NCI-H1417 (cell line): ENCODE measurements around the gene POU3F1.

Experiments used
- DNase-seq, 3 experiments: peaks; one replicate each; lab custom pipeline; 2025; lab: John Stamatoyannopoulos, UW

Gene POU3F1

GRCh38 chr1:38028105-38028591, 18.4 kb downstream of the POU3F1 start:
- DNase-seq, result peak in 2 of 3 experiments; percentile 34 to 53

DNA sequence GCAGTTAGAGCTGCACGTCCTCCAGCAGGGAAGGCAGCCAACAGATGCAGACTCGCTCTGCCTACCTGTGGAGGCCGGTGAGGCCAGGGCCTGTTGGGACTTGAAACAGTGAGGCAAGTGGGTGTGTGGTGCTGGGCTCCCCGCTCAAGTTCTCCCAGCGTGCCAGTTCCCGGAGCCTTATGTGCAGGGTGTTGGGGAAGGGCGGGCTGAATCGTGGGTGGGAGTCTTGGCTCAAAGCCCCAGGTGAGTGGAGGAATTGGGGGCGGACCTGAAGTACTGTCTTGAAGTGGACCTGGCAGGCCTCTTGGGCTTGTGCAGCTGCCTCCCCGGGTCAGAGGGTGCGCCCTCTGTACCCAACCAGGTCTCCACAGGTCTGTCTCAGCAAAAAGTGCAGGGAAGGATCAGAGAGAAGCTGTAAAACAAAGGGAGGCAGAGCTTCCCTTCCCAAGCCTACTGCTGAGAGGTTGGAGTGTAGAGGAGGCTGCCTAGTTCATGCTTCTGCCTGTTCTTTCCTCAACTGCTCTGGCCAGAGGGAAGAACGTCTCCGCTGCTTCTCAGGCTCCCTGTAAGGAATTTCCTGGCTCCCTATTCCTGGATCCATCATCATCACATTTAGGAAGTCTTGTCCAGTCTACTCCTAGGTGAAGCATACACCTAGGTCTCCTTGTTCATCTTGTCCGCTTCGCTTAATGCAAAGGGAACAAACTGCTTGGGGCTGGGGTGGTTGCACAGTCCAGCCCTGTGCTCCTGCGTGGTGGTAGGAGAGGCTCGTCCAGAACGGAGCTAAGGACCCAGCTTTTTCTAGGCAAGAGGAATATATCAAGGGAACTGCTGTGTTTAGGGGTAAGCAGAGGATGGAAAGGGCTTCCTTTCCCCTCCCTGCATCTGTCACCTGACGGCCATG, 19.1 kb downstream of the POU3F1 start:
- DNase-seq, result no peak

GRCh38 chr1:38026592-38027200, 19.9 kb downstream of the POU3F1 start:
- DNase-seq, result peak; percentile 44 to 66 (median 47)

DNA sequence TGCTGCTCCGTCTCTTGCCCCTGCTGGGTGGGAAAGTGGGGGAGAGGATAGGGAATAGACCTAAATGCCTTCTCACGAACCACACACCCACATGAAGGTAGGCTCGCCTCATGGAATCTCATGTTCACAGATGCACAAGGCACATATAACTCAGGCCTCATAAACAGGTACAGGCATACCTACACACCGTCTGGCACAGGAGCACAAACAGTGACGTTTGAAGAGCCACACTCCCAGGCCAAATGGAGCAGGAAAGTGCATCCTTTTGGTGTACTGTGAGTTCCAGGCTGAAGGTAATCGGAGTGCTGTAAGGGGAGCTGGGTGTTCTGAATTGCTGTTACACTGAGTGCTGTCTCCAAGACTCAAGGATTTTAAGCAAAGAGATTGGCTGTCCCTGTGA, 20.9 kb downstream of the POU3F1 start:
- no peak for DNase-seq

DNA sequence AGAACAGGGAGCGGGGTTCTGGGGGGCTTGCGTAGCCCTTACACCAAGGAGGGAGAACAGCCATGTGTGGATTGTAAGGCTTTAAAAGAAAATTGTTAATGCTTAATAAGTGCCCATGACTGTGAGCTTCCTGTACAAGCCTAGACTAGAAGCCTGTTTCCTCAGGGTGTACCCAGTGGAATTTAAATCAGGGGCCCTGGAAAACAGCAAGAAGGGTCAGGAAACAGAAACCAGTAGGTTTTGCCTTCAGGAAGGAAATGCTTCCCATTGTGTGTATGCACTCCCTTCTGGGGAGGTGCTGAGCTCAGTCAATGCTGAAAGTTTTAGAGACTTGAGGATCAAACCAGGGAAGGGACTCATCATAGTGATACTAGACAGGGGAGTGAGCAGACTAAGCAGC, 21.4 kb downstream of the POU3F1 start:
- DNase-seq, result no peak

DNA sequence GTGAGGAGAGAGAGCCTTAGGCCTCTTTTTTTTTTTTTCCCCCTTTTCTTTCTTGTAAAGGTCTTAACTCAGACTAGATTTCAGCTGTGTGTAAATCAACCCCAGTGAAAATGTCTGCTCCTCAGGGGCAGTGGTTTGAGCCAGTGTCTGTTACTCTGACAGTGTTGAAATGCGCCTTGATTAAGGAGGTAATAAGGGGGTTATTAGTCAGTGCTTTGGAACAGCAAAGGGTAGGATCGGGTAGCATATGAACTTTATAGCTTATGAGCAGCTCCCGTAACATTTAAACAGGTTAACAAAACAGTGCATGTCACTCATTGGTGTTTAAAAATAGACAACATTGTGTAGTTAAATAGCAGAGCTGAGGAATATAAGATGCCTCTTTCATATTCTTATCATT, 23.8 kb downstream of the POU3F1 start:
- DNase-seq, result no peak

DNA sequence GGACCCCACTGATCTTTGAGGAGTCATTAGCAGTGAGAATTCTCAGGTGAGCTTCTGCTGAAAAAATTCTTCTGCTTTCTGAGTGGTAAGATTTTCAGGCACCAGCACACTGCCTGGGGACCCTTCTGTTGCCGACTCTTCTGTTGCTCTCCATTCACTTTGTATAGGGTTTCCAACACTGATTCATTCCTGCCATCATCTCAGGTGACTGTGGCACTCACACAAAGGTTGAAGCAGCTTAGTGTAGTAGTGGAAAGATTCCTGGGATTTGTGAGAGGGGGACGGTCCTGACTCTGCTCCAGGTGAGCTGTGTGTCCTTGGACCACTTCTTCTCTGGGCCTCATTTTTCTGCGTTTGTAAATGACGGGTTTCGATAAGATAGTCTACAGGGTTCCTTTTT, 24.6 kb downstream of the POU3F1 start:
- DNase-seq, result no peak

GRCh38 chr1:38020396-38020795, 26.2 kb downstream of the POU3F1 start:
- peak in 1 of 3 experiments; percentile 12 for DNase-seq

DNA sequence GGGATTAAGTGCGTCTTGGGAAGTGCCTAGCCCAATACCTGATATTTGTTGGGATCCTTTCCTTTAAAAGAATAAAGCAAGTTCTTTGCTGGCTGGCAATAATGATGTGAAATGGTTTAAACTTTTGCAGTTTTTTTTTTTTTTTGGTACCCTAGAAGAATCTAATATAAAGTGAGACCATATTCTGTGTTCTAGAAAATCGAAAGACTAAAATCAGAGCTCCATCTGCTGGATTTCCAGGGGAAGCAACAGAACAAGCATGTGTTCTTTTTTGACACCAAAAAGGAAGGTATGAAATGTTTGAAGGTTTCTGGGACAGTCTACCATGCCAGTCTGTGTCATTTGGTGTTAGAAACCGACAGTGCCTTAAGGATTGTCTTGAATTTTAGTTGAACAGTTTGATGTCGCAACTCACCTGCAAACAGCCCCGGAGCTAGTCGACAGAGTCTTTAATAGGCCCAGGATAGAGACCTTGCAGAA, 27.7 kb downstream of the POU3F1 start:
- DNase-seq, result peak in 1 of 3 experiments; percentile 35

DNA sequence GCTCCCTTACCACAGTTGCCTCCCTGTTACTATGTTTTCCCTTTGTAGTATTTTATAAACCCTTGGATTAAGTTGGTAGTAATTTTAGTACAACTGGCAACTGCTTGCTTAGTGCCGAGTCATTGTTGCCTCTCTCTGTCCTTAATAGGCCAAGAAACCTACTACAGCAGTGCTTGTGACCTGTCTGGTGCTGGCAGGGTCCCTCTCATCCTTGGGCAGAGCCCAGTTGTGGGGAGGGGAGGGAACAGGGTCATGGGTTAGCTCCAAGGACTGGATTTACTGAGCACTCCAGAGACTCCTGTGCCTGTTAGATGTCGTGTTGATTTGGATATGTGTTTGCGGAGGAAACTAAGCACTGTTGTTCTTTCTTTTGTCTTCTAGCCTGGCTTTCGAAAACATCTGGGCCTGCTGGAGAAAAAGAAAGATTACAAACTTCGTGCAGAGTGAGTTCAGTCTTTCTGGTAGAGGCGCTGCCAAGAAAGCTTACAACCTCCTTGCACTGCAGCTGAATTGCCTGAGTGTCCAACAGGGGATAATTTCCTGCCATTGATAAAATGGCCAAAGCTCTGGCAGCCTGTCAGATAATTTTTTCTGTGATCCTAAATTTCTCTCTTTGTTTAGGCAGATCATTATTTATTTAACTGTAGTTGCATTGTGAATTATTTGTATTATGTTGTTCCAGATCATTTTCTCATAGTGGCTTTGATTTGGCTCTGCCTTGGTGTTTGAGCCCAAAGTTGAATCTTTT, 30.4 kb downstream of the POU3F1 start:
- no peak for DNase-seq

DNA sequence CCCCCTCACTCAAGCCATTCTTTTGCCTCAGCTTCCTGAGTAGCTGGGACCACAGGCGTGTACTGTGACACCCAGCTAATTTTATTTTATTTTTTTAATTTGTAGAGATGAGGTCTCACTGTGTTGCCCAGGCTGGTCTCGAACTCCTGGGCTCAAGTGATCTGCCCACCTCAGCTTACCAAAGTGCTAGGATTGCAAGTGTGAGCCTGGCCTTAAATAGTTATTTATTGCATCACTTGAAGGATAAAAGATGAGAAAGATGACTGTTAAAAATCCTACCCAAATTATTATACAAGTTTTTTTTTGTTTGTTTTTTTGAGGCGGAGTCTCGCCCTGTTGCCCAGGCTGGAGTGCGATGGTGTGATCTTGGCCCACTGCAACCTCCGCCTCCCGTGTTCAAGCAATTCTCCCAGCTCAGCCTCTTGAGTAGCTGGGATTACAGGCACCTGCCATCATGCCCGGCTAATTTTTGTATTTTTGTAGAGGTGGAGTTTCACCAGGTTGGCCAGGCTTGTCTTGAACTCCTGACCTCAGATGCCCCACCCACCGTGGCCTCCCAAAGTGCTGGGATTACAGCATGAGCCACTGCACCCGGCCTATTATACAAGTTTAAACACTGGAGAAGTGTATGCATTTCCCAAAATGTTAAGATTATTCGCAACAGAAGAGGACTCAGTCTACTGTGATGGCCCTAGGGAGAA, 31.7 kb downstream of the POU3F1 start:
- no peak for DNase-seq

- no peak for DNase-seq
These were observed 32.4 kb downstream of the POU3F1 start for GRCh38 chr1:38014171-38014570.

DNA sequence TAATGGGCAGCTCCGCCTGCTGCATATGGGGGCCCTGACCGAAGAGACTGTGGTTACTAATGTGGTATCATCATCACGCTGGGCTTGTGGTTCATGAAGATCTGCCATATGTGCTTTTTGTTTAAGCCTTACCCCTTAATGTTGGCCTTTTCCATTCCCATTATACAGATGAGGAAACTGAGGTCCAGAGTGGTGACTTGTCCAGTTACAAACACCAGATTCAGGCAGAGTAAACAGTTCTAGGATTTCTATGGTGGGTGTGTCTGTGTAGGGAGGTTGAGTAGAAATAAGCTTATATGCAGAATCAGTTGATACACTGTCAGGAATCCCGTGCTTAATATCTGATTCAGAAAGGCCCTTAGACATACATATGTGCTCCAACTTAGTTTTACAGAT, 33.4 kb downstream of the POU3F1 start:
- DNase-seq, result no peak

GRCh38 chr1:38012363-38013226, 34.0 kb downstream of the POU3F1 start, which contains the start of gene UTP11:
UTP11 (plus strand) TSS chr1:38012734; CDS start chr1:38012803, 69 bp downstream.
- peak; percentile 96 to 99 (median 97) for DNase-seq

- DNase-seq, result no peak
These were observed 36.8 kb downstream of the POU3F1 start for GRCh38 chr1:38009841-38010180.

DNA sequence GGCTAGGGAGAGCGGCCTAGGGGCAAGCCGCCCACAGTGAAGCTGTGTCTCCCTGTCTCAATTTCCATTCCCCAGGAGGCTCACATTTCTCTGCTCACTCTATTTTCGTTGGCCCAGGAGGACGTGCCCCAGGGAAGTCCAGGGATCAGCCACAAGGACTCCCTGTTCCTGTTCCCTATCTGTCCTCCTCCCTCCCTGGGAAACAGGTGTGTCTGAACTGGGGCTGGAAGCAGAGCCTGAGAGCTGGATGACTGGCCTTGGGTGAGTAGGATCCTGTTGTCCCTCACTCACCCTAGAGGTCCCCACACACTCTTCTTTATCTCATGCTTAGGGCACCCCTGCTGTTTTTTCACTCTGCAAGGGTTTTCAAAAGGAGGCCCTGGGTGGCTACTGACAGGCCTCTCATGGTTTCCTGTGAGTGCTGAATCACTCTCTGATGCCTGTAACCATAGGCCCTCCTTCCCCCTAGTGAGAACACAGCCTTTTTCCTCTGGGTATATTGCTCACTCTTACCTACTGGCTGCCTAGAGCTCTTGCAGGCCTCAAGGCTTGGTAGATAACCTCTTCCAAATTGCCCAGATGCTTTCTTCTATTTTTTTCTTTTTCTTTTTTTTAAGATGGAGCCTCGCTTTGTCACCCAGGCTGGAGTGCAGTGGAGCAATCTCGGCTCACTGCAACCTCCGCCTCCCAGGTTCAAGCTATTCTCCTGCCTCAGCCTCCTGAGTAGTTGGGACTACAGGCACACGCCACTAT, 37.3 kb downstream of the POU3F1 start:
- DNase-seq, result no peak

DNA sequence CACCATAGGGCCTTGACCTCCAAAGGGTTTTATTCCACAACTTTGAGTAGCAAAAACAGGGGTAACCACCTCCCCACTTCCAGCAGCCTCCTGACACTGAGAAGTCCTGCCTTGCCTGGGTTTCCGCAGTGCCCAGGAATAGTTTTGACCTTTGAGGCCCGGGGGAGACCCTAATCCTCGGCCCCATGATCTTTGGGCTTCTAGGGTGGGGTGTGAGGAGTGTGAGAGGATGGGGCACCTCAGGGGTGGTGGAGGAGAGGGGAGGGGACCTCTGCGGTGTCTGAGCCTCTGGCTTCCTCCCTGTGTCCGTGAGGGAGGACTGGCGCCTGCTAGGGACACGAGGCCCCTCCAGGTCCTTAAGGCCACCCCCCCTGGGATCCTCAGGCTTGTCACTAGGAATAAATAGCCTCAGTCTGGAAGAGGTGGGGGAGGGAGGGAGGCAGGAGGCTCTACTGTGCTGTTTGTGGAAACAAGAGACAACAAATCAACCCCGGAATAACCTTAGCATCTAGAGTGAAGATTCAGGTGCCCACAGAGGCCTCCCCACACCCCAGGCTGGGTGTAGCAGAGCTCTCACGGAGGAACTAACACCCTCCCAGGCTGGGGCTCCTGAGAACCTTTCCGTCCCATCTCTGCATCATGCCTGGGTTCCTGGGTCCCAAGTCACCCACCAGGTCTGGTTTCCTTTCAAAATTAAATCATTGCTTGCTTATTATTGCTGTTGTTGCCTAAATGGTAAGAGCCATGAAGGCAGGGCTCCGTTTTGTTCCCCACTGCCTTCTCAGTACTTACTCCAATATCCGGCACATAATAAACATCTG, 40.4 kb downstream of the POU3F1 start:
- no peak for DNase-seq

DNA sequence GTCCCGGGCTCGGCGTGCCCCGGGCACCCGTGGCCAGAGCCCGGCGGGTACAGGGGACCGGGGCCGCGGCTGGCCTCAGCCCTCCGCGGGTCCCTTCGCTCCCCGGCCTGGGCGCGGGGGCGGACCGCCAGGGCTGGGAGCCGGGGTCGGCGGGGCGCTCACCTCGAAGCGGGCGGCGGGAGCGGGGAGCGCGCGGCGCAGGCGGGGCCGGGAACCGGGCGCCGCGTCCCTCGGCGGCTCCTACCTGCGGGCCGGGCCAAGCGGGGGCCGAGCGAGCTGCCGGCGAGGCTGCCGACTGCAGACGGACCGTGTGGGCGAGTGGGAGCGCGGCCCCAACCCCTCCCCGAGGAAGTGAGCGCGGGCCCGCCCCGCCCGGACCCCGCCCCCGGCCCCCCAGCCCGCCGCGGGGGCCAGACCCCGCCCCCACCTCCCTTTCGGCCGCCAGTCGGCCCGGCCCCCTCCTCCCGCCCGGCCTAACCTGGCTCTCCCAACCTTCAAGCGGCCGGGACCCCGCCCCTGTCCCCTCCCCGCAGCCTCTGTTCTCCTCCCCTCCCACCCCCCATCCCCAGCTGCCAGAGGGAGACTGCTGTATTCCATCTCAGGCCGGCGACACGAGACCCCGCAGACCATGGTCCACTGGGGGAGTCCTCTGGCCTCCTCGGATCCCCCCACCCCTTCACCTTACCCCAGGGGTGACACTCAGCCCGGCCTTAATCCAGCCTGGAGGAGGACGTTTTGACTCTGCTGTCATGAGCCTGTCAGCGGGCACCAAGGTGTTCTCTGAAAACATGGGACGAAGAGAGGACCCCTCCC, 41.2 kb downstream of the POU3F1 start, which contains the start of gene FHL3:
TSS of gene FHL3 (minus strand) at position 320 of the 813 bp plus-strand sequence. CDS start 6,102 bp downstream, outside the sequence.
- DNase-seq, result peak in 2 of 3 experiments; percentile 57 to 58
